Large intestine (tissue), 3 donors: ENCODE measurements around the gene HLCS. TPM values are rescaled to one million over a fixed set of nuclear protein-coding genes. Genes with fewer than 3 reads are reported as not detected.

ENCODE experiments used
- DNase-seq, 2 donors: peaks; one replicate each; pipeline versions ENCODE4 v3.0.0 to v3.0.0-alpha.2; 2013
- H3K27ac ChIP-seq: one replicate; pipeline ENCODE4 v1.5.1; 2013; ENCODE audit warnings: low read length
- H3K27me3 ChIP-seq: 2 replicates; pipeline ENCODE4 v1.6.1; 2013; ENCODE audit warnings: low read length; ENCODE audit not compliant: control insufficient read depth, insufficient read depth
- H3K36me3 ChIP-seq: 2 replicates; pipeline ENCODE4 v1.6.1; 2013; ENCODE audit warnings: low read length; ENCODE audit not compliant: control insufficient read depth, insufficient read depth
- H3K4me1 ChIP-seq: one replicate; pipeline ENCODE4 v1.6.1; 2013; ENCODE audit warnings: low read length; ENCODE audit not compliant: control insufficient read depth, insufficient read depth
- H3K4me3 ChIP-seq: one replicate; pipeline ENCODE4 v1.5.1; 2013; ENCODE audit warnings: low read length
- H3K9me3 ChIP-seq: one replicate; pipeline ENCODE4 v1.6.1; 2013; ENCODE audit warnings: mild to moderate bottlenecking, low read depth, low read length, moderate library complexity; ENCODE audit not compliant: control insufficient read depth
- whole genome bisulfite sequencing: methylation state at CpG from one replicate; pipeline ENCODE4 v1.1.5; 2013; ENCODE audit warnings: low lambda C conversion rate; ENCODE audit not compliant: insufficient coverage; 5-methylcytosine and 5-hydroxymethylcytosine counted together
- polyA plus RNA-seq: library from polyadenylated mRNA; unstranded; fragments of 120-200 nt; gene quantifications from one replicate; pipeline ENCODE4 v1.2.1, GENCODE V29; 2013

Gene HLCS
- polyA plus RNA-seq, 1 donor = 12.5 TPM

GRCh38 chr21:36985751-36986594, 19.5 kb upstream of the HLCS start:
- Histone ChIP-seq H3K36me3 (no peaks in the 10 kb centered on the region), H3K27me3 (no peaks in the 10 kb centered on the region), H3K9me3 (no peaks in the 10 kb centered on the region), H3K27ac (no peak overlapping the region), H3K4me3 (no peak overlapping the region), H3K4me1 (peaks cover 6% of the 10 kb centered on the region)
- WGBS = no CpG with 5 or more reads among the region's 9 CpGs
- no peak for DNase-seq

DNA sequence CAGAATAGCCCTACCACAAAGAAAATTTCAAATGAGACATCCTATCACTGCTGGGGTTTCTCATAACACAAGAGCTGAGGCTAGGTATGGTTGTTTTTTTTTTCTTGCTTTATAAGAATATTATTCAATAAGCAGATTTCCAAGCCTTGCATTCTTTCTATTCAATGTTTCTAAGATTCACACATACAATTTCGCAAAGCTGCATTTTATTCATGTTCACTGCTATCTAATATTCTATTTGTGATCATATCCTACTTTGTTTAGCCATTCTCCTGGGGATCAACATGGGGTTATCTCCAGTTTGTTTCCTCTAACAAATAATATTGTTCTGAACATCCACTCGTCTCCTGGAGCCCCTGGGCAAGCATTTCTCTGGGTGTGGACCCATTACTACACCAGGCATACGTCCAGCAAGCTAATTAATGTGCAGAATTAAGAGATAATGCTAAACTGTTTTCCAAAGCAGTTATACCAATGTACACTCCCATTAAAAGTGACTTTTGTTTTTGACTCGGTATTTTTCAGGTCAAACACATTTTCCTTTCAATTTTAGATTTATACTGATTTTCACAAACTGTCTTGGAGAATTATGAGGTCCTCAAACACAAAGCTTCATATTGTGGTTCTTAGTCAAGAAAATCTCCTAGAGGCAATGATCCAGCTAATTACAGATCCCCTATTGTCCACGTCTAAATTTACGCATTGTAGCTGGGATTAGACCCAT, 15.7 kb upstream of the HLCS start:
- no peaks in the 10 kb centered on the region for H3K36me3 ChIP-seq
- H3K4me3 ChIP-seq = no peak overlapping the region
- no peaks in the 10 kb centered on the region for H3K9me3 ChIP-seq
- no peak for DNase-seq
- WGBS = no CpG with 5 or more reads among the region's 6 CpGs
- H3K27me3 ChIP-seq = peaks cover 4% of the 10 kb centered on the region
- no peak overlapping the region for H3K27ac ChIP-seq
- H3K4me1 ChIP-seq = peaks cover 4% of the 10 kb centered on the region

GRCh38 chr21:36981049-36981391, 14.6 kb upstream of the HLCS start:
- no CpG with 5 or more reads among the region's 2 CpGs for WGBS
- Histone ChIP-seq H3K4me3 (peak overlapping the region; percentile 35), H3K36me3 (no peaks in the 10 kb centered on the region), H3K27me3 (peaks cover 4% of the 10 kb centered on the region), H3K4me1 (peaks cover 4% of the 10 kb centered on the region), H3K27ac (no peak overlapping the region), H3K9me3 (no peaks in the 10 kb centered on the region)
- no peak for DNase-seq

DNA sequence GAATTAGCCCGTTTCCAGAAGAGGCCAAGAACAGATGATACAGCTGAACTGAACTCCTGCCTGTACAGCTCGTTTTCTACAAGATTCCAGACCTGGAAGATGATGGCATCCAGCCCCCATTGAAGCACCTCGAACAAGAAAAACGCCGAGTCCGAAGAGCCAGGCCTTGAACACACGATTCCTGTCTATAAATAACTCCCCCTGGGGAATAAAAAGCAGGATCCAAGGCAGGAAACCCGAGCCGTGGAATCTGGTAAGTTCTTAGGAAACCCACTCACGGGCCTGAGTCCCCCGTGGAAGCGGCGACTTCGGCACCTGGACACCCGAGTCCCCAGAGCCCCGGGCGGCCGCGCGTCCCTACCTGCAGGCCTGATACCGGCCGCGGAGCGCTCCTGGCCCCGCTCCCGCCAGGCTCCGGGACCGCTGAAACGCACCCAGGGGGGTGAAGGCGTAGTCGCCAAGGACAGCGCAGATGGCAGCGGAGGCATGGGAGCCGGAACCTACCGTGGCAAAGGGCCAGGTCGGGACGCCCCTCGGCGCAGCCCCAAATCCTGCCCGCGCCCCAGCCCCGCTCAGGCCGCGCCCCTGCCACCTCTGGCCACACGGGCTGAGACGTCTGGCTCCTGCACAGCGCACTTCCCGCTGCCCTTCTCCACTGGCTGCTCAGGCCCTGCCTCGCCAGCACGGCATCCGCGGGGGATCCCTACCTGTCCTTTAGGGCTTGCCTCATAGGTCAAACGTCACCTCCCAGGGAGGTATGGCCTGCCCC, 14.0 kb upstream of the HLCS start:
- no peak overlapping the region for H3K27ac ChIP-seq
- no peaks in the 10 kb centered on the region for H3K36me3 ChIP-seq
- H3K27me3 ChIP-seq = peaks cover 4% of the 10 kb centered on the region
- no peaks in the 10 kb centered on the region for H3K9me3 ChIP-seq
- WGBS = no CpG with 5 or more reads among the region's 53 CpGs
- DNase-seq = peak in 1 of 2 donors; percentile 46
- peaks cover 4% of the 10 kb centered on the region for H3K4me1 ChIP-seq
- H3K4me3 ChIP-seq = peak overlapping the region; percentile 35

GRCh38 chr21:36976882-36977651, 10.6 kb upstream of the HLCS start:
- H3K4me3 ChIP-seq = no peak overlapping the region
- no peaks in the 10 kb centered on the region for H3K36me3 ChIP-seq
- no peak overlapping the region for H3K27ac ChIP-seq
- peaks cover 4% of the 10 kb centered on the region for H3K4me1 ChIP-seq
- peak; percentile 40 for DNase-seq
- 83% methylated on average over 1 of the region's 8 CpGs for WGBS
- peaks cover 4% of the 10 kb centered on the region for H3K27me3 ChIP-seq
- no peaks in the 10 kb centered on the region for H3K9me3 ChIP-seq

DNA sequence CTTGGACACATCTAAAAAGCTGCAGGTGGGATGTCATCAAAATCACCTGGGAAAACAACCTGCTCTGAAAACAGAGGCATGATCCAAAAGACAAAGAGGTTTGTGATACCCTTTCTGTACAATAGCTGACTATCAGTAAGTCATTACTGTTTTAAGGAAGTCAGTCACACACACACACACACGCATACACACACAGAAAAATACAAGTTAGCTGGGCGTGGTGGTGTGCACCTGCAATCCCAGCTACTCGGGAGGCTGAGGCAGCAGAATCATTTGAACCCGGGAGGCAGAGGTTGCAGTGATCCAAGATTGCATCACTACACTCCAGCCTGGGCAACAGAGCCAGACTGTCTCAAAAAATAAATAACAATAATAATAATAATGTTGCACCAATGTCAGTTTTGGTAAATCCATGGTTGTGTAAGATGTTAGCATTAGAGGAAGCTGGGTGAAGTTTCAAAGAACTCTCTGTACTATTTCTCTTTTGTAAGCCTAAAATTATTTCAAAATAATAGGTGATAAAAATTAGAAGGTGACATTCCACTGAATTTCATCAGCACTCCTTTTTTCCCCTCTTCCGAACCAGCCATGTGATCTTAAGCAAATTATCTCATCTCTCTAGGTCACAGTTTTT, 9.9 kb upstream of the HLCS start:
- H3K4me1 ChIP-seq = peaks cover 4% of the 10 kb centered on the region
- WGBS = no CpG with 5 or more reads among the region's 5 CpGs
- no peak overlapping the region for H3K4me3 ChIP-seq
- DNase-seq = no peak
- H3K36me3 ChIP-seq = no peaks in the 10 kb centered on the region
- H3K9me3 ChIP-seq = no peaks in the 10 kb centered on the region
- peaks cover 4% of the 10 kb centered on the region for H3K27me3 ChIP-seq
- no peak overlapping the region for H3K27ac ChIP-seq

GRCh38 chr21:36974851-36975192, 8.4 kb upstream of the HLCS start:
- H3K27ac ChIP-seq = no peak overlapping the region
- DNase-seq = no peak
- H3K4me1 ChIP-seq = no peaks in the 10 kb centered on the region
- no peaks in the 10 kb centered on the region for H3K9me3 ChIP-seq
- WGBS = 100% methylated on average over 1 of the region's 6 CpGs
- H3K27me3 ChIP-seq = no peaks in the 10 kb centered on the region
- no peaks in the 10 kb centered on the region for H3K36me3 ChIP-seq
- no peak overlapping the region for H3K4me3 ChIP-seq

- Histone ChIP-seq H3K4me3 (no peak overlapping the region), H3K9me3 (no peaks in the 10 kb centered on the region), H3K36me3 (no peaks in the 10 kb centered on the region), H3K4me1 (no peaks in the 10 kb centered on the region), H3K27me3 (no peaks in the 10 kb centered on the region), H3K27ac (no peak overlapping the region)
- 60% methylated on average over 1 of the region's 14 CpGs for WGBS
- DNase-seq = no peak
Measured at GRCh38 chr21:36973986-36974850, 7.7 kb upstream of the HLCS start.

GRCh38 chr21:36968976-36969375, 2.5 kb upstream of the HLCS start:
- Histone ChIP-seq H3K27me3 (no peaks in the 10 kb centered on the region), H3K4me1 (no peaks in the 10 kb centered on the region), H3K9me3 (no peaks in the 10 kb centered on the region), H3K4me3 (no peak overlapping the region), H3K27ac (no peak overlapping the region), H3K36me3 (no peaks in the 10 kb centered on the region)
- DNase-seq = no peak
- no CpG with 5 or more reads among the region's 1 CpG for WGBS
